GM12878 (cell line): Measurements from ENCODE around the gene ACADVL. TPM values are rescaled to one million over a fixed set of nuclear protein-coding genes. Genes with fewer than 3 reads are reported as not detected.

Experiments used
- ATAC-seq: fragments of 200-7000 bp; cut with Tn5 transposase; 3 replicates; pipeline ENCODE4 v1.9.1; 2020; ENCODE audit warnings: mild to moderate bottlenecking, moderate library complexity
- BruUV-seq: library from RNA; stranded (reverse); fragments of 400-500 nt; replicated peaks from 2 replicates; lab custom pipeline; 2021; lab: Mats Ljungman, UMichigan
- CTCF ChIA-PET: fragments of 300-600 bp; sonication (Branson Sonifier 250); formaldehyde crosslinking; extraction: SDS; loops from one replicate; lab custom pipeline; 2021; ENCODE audit warnings: inconsistent platforms; lab: Yijun Ruan, JAX
- POLR2A ChIA-PET: fragments of 350-600 bp; formaldehyde crosslinking; extraction: SDS; loops from one replicate; lab custom pipeline; 2021; ENCODE audit warnings: inconsistent platforms; lab: Charles Lee
- RAD21 ChIA-PET: fragments of 300-600 bp; sonication (Branson Sonifier 250); formaldehyde crosslinking; loops from one replicate; lab custom pipeline; 2023; ENCODE audit warnings: antibody characterized with exemption; ENCODE audit not compliant: unreplicated experiment; lab: Charles Lee
- SMC1A ChIA-PET: fragments of 300-600 bp; sonication (Branson Sonifier 250); formaldehyde crosslinking; loops from one replicate; lab custom pipeline; 2023; ENCODE audit not compliant: unreplicated experiment, uncharacterized antibody; lab: Charles Lee
- DNase-seq: peaks from one replicate; pipeline ENCODE4 v3.0.0-alpha.2; 2011; ENCODE audit warnings: low read depth, low spot score
- FAIRE-seq: peaks from 3 replicates; lab custom pipeline; 2011; peaks lifted over from hg19 to GRCh38; lab: Jason Lieb, UNC
- H2AFZ ChIP-seq: 2 replicates; pipeline ENCODE4 v1.6.0; 2011; ENCODE audit warnings: low read depth, low read length, control low read depth; ENCODE audit not compliant: control insufficient read depth
- H3K27ac ChIP-seq: 2 replicates; pipeline ENCODE4 v1.5.1; 2011; ENCODE audit warnings: control low read depth; ENCODE audit not compliant: control insufficient read depth, insufficient read depth
- H3K27me3 ChIP-seq, 2 experiments: replicated peaks in 1 of 2; 2 replicates each; pipeline versions ENCODE4 v1.6.0 to v1.6.1; 2011; ENCODE audit warnings: low read length in 1 of 2; ENCODE audit not compliant: control insufficient read depth in 2 of 2, insufficient read depth in 2 of 2
- H3K36me3 ChIP-seq, 2 experiments: 2 replicates each; pipeline ENCODE4 v1.5.1; 2011; ENCODE audit warnings: low read length in 1 of 2; ENCODE audit not compliant: control insufficient read depth in 2 of 2, insufficient read depth in 2 of 2
- H3K4me1 ChIP-seq: 2 replicates; pipeline ENCODE4 v1.6.1; 2011; ENCODE audit warnings: mild to moderate bottlenecking, low read length, moderate library complexity, mixed read lengths; ENCODE audit not compliant: control insufficient read depth, insufficient read depth
- H3K4me2 ChIP-seq: 2 replicates; pipeline ENCODE4 v1.6.0; 2011; ENCODE audit warnings: control low read depth; ENCODE audit not compliant: control insufficient read depth, insufficient read depth
- H3K4me3 ChIP-seq: fragments of 200-600 bp; sonication (generic); 2 replicates; pipeline ENCODE4 v1.5.1; 2016
- H3K79me2 ChIP-seq: 2 replicates; pipeline ENCODE4 v1.6.0; 2011; ENCODE audit warnings: low read length; ENCODE audit not compliant: control insufficient read depth, insufficient read depth
- H3K9ac ChIP-seq: 2 replicates; pipeline ENCODE4 v1.8.0; 2011; ENCODE audit warnings: low read length, control low read depth, mixed read lengths; ENCODE audit not compliant: control insufficient read depth, insufficient read depth
- H3K9me3 ChIP-seq: replicated peaks from 3 replicates; pipeline ENCODE4 v1.5.1; 2011; ENCODE audit warnings: mild to moderate bottlenecking, low read length; ENCODE audit not compliant: control insufficient read depth, insufficient read depth
- H4K20me1 ChIP-seq: 2 replicates; pipeline ENCODE4 v1.6.0; 2011; ENCODE audit not compliant: control insufficient read depth, insufficient read depth
- ATF3 ChIP-seq: IDR thresholded peaks from 2 replicates; pipeline ENCODE4 v1.6.1; 2011; ENCODE audit warnings: low read depth, mild to moderate bottlenecking, low read length, moderate library complexity, borderline replicate concordance; ENCODE audit errors: extremely low read depth
- DPF2 ChIP-seq: fragments of 450-650 bp; IDR thresholded peaks from 2 replicates; pipeline ENCODE4 v1.6.1; 2017; ENCODE audit warnings: mild to moderate bottlenecking
- HDAC6 ChIP-seq: fragments of 200-600 bp; sonication (generic); IDR thresholded peaks from one replicate; pipeline ENCODE4 v1.8.0; 2017; ENCODE audit warnings: antibody characterized with exemption; ENCODE audit not compliant: unreplicated experiment
- JUNB ChIP-seq: IDR thresholded peaks from 2 replicates; pipeline ENCODE4 v1.6.1; 2016; ENCODE audit warnings: antibody characterized with exemption, mild to moderate bottlenecking
- NR2C1 ChIP-seq: fragments of 450-650 bp; IDR thresholded peaks from 2 replicates; pipeline ENCODE4 v1.6.1; 2017; ENCODE audit warnings: antibody characterized with exemption, mild to moderate bottlenecking, moderate library complexity
- RAD21 ChIP-seq: IDR thresholded peaks from 2 replicates; pipeline ENCODE4 v1.6.1; 2011; ENCODE audit warnings: mild to moderate bottlenecking, low read depth, low read length, moderate library complexity; ENCODE audit not compliant: insufficient read depth
- STAT3 ChIP-seq: IDR thresholded peaks from 2 replicates; pipeline ENCODE4 v1.6.1; 2011; ENCODE audit warnings: low read depth, low read length, improper control_type of control experiment
- USF1 ChIP-seq: IDR thresholded peaks from 2 replicates; pipeline ENCODE4 v1.6.1; 2011; ENCODE audit warnings: borderline replicate concordance, low read depth, mild to moderate bottlenecking, moderate library complexity, mixed read lengths, low read length; ENCODE audit not compliant: insufficient read depth; ENCODE audit errors: extremely low read length
- USF2 ChIP-seq: IDR thresholded peaks from 2 replicates; pipeline ENCODE4 v1.6.1; 2011; ENCODE audit warnings: low read depth, low read length, improper control_type of control experiment, borderline replicate concordance
- WGBS: methylation state at CpG from one replicate; pipeline ENCODE4 v1.1.6; 2016; ENCODE audit warnings: low lambda C conversion rate; ENCODE audit not compliant: insufficient replicate concordance, insufficient coverage; ENCODE audit errors: missing lambda C conversion rate; 5-methylcytosine and 5-hydroxymethylcytosine counted together
- in situ Hi-C: fragments of 300-500 bp; cut with MboI; formaldehyde crosslinking; loops from 9 replicates; pipeline ENCODE4 v1.14.3; 2018; ENCODE audit warnings: mixed read lengths
- intact Hi-C: fragments of 100-400 bp; cut with micrococcal nuclease; formaldehyde crosslinking; loops from one replicate; pipeline ENCODE4 v1.14.2; 2022; ENCODE audit not compliant: unreplicated experiment
- polyA plus RNA-seq, 11 experiments: library from polyadenylated mRNA; depleted of rRNA in 4 of 11; unstranded in 6 of 11; stranded (reverse) in 5 of 11; fragments of >200 nt; fragmentation: Nextera tagmentation in 4 of 11; fragmentation: Illumina TruSeq in 1 of 11; extraction: Ambion mirVana in 4 of 11; extraction: Trizol in 1 of 11; gene quantifications; 1 replicate in 1 of 11; 2 replicates in 10 of 11; pipeline versions ENCODE4 v1.2.1 to v1.2.3, GENCODE V29; 2011 to 2016; ENCODE audit warnings: inconsistent platforms in 2 of 11, missing spikeins in 2 of 11, low read depth in 1 of 11
- total RNA-seq, 4 experiments: library from RNA; depleted of rRNA in 3 of 4; stranded (reverse); fragments of >200 nt in 3 of 4; fragmentation: Illumina TruSeq in 1 of 4; extraction: Trizol in 1 of 4; gene quantifications; 2 replicates each; pipeline versions ENCODE4 v1.2.1 to v1.2.3, GENCODE V29; 2013 to 2021
- TF ChIP-seq, protein P1 (sequence below): fragments of 450-650 bp; IDR thresholded peaks from 2 replicates; pipeline ENCODE4 v1.6.1; 2016; ENCODE audit warnings: mild to moderate bottlenecking, moderate library complexity, borderline replicate concordance

ACADVL gene
- total and polyA plus RNA-seq, 10 of the 15 experiments (the other 5 are each of a cell fraction or from before 2014, with no cell fraction given): 25.4 to 232 (median 180) TPM

- Histone ChIP-seq H3K9me3 (no peaks in the 10 kb centered on the region), H3K79me2 (peaks cover 52% of the 10 kb centered on the region), H3K27me3 (no peaks in the 10 kb centered on the region)
- ChIA-PET SMC1A (no interaction called here), RAD21 (no interaction called here)
- BruUV-seq: no TSS peak
- TF ChIP-seq RAD21: no peak
- no peak for TF ChIP-seq JUNB
- TF ChIP-seq, protein P1, sequence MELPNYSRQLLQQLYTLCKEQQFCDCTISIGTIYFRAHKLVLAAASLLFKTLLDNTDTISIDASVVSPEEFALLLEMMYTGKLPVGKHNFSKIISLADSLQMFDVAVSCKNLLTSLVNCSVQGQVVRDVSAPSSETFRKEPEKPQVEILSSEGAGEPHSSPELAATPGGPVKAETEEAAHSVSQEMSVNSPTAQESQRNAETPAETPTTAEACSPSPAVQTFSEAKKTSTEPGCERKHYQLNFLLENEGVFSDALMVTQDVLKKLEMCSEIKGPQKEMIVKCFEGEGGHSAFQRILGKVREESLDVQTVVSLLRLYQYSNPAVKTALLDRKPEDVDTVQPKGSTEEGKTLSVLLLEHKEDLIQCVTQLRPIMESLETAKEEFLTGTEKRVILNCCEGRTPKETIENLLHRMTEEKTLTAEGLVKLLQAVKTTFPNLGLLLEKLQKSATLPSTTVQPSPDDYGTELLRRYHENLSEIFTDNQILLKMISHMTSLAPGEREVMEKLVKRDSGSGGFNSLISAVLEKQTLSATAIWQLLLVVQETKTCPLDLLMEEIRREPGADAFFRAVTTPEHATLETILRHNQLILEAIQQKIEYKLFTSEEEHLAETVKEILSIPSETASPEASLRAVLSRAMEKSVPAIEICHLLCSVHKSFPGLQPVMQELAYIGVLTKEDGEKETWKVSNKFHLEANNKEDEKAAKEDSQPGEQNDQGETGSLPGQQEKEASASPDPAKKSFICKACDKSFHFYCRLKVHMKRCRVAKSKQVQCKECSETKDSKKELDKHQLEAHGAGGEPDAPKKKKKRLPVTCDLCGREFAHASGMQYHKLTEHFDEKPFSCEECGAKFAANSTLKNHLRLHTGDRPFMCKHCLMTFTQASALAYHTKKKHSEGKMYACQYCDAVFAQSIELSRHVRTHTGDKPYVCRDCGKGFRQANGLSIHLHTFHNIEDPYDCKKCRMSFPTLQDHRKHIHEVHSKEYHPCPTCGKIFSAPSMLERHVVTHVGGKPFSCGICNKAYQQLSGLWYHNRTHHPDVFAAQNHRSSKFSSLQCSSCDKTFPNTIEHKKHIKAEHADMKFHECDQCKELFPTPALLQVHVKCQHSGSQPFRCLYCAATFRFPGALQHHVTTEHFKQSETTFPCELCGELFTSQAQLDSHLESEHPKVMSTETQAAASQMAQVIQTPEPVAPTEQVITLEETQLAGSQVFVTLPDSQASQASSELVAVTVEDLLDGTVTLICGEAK: no peak
- TF ChIP-seq USF1: no peak
- TF ChIP-seq ATF3: no peak
- TF ChIP-seq STAT3: no peak
- no peak for TF ChIP-seq DPF2
- TF ChIP-seq USF2: no peak
- no peak for TF ChIP-seq HDAC6
- TF ChIP-seq NR2C1: no peak
- TF ChIP-seq, all 136 proteins: peak for 0
- Histone ChIP-seq H3K36me3 (peaks cover 10 to 19% of the 10 kb centered on the region in 2 experiments; a peak in 3 of 4 replicates), H3K4me2 (no peak overlapping the region), H3K9ac (no peak overlapping the region), H3K4me1 (peaks cover 14% of the 10 kb centered on the region), H4K20me1 (no peaks in the 10 kb centered on the region), H2AFZ (no peak overlapping the region), H3K4me3 (no peak overlapping the region), H3K27ac (no peak overlapping the region)
- DNase-seq: no peak
- intact Hi-C loops: no loop called here
- ATAC-seq: no peak
- WGBS: 78% methylated on average over 5 of the region's 5 CpGs
- ChIA-PET POLR2A (no interaction called here), CTCF (no interaction called here)
- no peak for FAIRE-seq
- in situ Hi-C loops: no loop called here
Measured at GRCh38 chr17:7246779-7247178, 27.0 kb downstream of the ACADVL start.
